Stimulated activated CD4-positive, alpha-beta T cell treated with anti-CD3 and anti-CD28 coated beads, Interleukin-2, amount 100 ng/mL, for 24 hours (primary cell): ENCODE results near the gene C10orf71.

Experiments used
- DNase-seq, 2 donors: peaks; one replicate each; pipeline ENCODE4 v3.0.0-alpha.2; 2020

C10orf71 gene

GRCh38 chr10:49362596-49363260 is 63.8 kb downstream of the C10orf71 start:
- DNase-seq, result no peak

GRCh38 chr10:49363309-49364031 is 64.5 kb downstream of the C10orf71 start:
- no peak for DNase-seq

DNA sequence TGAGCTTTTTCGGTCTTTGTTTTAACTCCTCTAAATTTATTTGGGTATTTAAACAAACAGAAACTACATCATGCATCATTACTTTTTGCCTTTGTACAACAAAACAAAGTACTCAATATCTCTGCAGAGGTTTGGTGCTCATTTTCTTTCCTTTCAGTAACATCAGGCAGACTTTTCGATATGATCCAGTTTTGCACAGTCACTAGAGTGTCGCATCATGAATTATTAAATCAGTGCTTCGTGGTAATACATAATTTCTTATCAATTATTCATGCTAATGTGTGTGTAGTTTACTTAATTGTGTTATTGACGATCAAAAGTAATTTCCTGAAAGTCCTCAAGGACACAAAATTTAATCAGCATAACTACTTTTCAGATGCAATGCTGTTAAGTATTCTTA is 65.1 kb downstream of the C10orf71 start:
- no peak for DNase-seq

DNA sequence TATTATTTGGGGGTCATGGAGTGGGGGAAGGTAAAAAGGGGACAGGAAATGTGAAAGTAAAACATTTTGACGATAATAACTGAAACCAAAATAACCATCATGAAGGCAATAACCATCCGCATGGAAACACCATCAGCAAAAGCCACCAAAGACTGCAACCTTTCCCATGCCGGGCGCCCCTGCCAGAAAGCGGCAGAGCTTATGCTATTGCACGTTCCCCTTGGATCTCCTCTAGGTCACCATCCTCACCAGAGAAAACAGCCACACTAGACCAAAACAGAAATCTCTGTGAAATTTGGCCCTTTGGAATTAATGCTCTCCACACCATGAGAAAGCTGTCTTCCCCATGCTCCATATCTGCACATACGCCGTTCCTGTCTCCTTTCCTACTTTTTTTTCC is 65.8 kb downstream of the C10orf71 start:
- no peak for DNase-seq

DNA sequence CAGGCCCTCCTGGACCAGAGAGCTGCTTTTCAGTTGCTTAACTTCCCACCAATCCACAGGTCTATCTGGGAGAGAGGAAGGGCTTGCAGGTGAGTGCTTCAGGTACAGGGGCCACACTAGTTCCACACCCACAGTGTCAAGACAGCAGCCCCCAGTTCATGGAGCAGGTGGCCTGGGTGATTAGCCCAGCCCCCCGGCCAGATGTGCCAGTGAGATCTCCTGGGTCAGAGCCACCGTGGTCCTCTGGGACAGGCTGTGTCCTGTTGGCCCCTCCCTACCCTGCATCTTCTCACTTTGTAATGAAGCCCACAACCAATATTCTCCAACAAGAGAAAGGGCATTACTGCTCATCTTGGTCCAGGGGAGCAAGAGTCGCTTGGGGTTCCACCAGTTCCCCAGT is 66.3 kb downstream of the C10orf71 start:
- DNase-seq, result no peak

GRCh38 chr10:49365675-49366415 is 66.9 kb downstream of the C10orf71 start:
- no peak for DNase-seq

GRCh38 chr10:49366460-49366859 is 67.5 kb downstream of the C10orf71 start:
- no peak for DNase-seq

- no peak for DNase-seq
These were observed 68.6 kb downstream of the C10orf71 start for GRCh38 chr10:49367600-49367999.

DNA sequence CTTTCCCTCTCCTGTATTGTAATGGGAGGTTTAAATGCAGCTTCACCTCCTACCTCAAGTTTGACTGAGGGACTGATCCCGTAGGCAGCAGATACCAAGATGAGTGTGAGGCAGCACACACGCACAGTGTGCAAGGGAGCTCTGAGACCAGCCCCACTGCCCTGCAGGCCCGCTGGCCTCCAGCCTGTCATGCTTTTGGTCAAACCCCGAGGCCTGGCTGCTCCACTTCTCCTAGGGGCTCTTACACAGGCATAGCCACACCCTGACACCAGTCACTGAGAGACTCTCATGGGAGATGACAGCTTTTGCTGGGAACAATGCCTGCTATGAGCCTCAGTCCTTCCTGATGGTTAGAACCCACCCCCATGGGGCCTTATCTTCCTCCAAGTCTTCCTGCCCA is 69.3 kb downstream of the C10orf71 start:
- no peak for DNase-seq

DNA sequence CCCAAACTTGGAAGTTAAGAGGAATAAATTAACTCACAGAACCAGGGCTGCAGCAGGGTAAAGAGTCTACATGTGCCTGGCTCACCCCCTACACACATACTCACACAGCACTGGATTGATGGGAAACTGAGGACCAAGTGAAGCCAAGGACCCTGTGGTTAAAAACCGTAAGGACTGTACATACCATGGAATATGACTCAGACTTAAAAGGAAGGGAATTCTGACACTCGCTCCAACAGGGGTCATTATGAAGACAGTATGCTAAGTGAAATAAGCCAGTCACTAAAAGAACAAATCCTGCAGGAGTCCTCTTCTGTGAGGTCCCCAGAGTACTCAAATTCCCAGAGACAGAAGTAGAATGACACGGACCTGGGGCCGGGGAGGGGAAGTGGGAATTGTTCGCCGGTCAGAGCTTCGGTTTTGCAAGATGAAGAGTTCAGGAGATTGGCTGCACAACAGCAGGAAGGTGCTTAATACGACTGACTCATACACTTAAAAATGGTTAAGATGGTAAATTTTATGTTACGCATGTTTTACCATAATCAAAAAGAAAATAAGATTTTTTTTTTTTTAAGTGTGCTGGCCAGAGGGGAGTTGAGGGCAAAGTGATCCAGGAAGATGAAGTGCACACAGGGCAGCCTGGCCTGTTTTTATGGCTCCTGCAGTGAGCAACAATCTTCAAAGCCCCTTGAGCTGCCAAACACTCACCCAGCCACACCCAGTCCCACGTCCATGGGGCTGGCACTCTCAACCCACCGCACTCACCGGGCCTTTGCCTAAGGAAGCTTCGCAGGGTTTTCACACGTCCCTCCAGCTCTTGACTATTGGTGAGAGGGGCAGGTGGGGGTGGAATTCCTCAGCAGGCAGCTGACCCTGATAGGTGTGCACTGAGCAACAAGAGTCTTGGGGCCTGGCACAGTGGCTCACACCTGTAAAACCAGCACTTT is 70.5 kb downstream of the C10orf71 start:
- DNase-seq, result no peak

DNA sequence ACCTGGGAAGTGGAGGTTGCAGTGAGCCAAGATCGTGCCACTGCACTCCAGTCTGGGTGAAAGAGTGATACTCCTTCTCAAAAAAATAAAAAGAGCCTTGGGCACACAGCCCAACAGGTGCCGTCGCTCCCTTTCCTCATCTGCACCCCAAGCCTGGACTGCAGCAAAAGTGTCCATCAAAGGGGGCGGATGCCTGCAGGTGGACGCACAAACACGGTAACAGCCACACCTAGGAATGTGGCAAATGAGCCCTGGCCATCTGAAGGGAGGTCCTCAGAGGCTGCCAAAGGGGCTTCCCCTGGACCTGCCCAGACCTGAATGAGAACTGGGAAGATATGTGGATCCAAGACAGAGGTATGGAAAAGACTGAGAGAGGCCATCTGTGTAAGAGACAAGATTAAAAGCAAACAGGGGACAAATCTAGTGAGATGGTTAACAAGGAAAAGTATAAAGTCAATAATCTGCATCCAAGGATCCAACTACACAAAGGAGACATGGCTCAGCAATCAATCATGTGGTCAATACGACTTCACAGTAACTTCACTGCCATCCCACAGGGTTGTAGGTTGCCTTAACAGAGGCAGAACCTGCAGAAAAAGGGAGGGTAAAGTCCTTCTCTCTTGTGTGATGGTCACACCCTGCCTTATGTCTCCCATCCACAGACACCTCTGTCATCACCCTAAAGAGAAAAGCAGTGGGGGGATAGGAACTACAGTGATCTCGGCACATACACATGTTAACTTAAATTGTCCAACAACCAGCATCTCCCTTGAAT is 71.5 kb downstream of the C10orf71 start:
- no peak for DNase-seq

GRCh38 chr10:49371967-49372366 is 73.0 kb downstream of the C10orf71 start:
- DNase-seq, result no peak

- no peak for DNase-seq
These were observed 74.4 kb downstream of the C10orf71 start for GRCh38 chr10:49373361-49373760.

DNA sequence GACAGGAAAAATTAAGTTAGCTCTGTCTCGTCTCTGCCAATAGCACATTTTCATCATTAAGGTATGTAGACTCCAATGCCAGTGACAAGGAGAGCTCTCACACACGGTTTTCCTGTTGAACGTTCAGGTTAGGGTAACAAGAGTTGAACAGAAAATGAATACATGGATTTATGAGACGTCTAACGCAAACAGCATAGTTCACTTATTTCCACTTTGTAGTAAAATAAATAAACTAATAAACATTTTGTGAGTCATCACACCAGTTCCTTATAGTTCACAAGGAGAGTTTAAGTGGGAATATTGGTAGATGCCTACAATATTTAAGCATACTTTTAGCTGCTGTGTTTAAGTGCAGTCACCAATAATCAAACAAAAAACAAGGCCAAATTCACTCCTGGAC is 75.8 kb downstream of the C10orf71 start:
- no peak for DNase-seq

GRCh38 chr10:49375611-49376010 is 76.6 kb downstream of the C10orf71 start:
- no peak for DNase-seq
